MM.1S (cell line): ENCODE data around the gene CCL21.

ENCODE experiments used
- DNase-seq: peaks from one replicate; pipeline ENCODE4 v3.0.0-alpha.2; 2015
- H2AFZ ChIP-seq: fragments of 300-600 bp; sonication (generic); 2 replicates; pipeline ENCODE4 v1.6.0; 2016; ENCODE audit warnings: antibody characterized with exemption, low read length
- H3F3A ChIP-seq: fragments of 300-600 bp; sonication (generic); 2 replicates; pipeline ENCODE4 v1.6.1; 2016; ENCODE audit warnings: mild to moderate bottlenecking, antibody characterized with exemption, low read length, moderate library complexity, mixed read lengths; ENCODE audit not compliant: insufficient read depth
- H3K27ac ChIP-seq: fragments of 300-600 bp; sonication (generic); 2 replicates; pipeline ENCODE4 v1.5.1; 2016; ENCODE audit warnings: mild to moderate bottlenecking, low read length
- H3K27me3 ChIP-seq: fragments of 300-600 bp; sonication (generic); replicated peaks from 2 replicates; pipeline ENCODE4 v1.6.0; 2016; ENCODE audit warnings: low read length; ENCODE audit not compliant: insufficient read depth
- H3K36me3 ChIP-seq: fragments of 300-600 bp; sonication (generic); replicated peaks from 2 replicates; pipeline ENCODE4 v1.6.1; 2016; ENCODE audit warnings: mild to moderate bottlenecking, low read length, mixed read lengths; ENCODE audit not compliant: insufficient read depth
- H3K4me1 ChIP-seq: fragments of 300-600 bp; sonication (generic); 2 replicates; pipeline ENCODE4 v1.6.1; 2016; ENCODE audit warnings: low read length, mixed read lengths
- H3K4me2 ChIP-seq: fragments of 300-600 bp; sonication (generic); 2 replicates; pipeline ENCODE4 v1.6.0; 2016; ENCODE audit warnings: low read depth, low read length
- H3K4me3 ChIP-seq: fragments of 300-600 bp; sonication (generic); 2 replicates; pipeline ENCODE4 v1.5.1; 2016; ENCODE audit warnings: low read length, mixed read lengths
- H3K79me2 ChIP-seq: fragments of 300-600 bp; sonication (generic); 2 replicates; pipeline ENCODE4 v1.6.1; 2016; ENCODE audit warnings: mixed run types, low read length, mixed read lengths
- H3K9ac ChIP-seq: fragments of 300-600 bp; sonication (generic); 2 replicates; pipeline ENCODE4 v1.6.1; 2016; ENCODE audit warnings: low read length, mixed read lengths
- H3K9me2 ChIP-seq: fragments of 300-600 bp; sonication (generic); replicated peaks from 2 replicates; pipeline ENCODE4 v1.6.1; 2016; ENCODE audit warnings: mild to moderate bottlenecking, low read length, mixed read lengths; ENCODE audit not compliant: insufficient read depth
- H3K9me3 ChIP-seq: fragments of 300-600 bp; sonication (generic); replicated peaks from 2 replicates; pipeline ENCODE4 v1.6.1; 2016; ENCODE audit warnings: mild to moderate bottlenecking, low read length, mixed read lengths; ENCODE audit not compliant: insufficient read depth
- H4K20me1 ChIP-seq: fragments of 300-600 bp; sonication (generic); 2 replicates; pipeline ENCODE4 v1.6.1; 2016; ENCODE audit warnings: mild to moderate bottlenecking, low read length, moderate library complexity, mixed read lengths; ENCODE audit not compliant: insufficient read depth
- CTCF ChIP-seq: fragments of 300-600 bp; sonication (generic); IDR thresholded peaks from 2 replicates; pipeline ENCODE4 v1.5.1; 2016; ENCODE audit warnings: antibody characterized with exemption, low read length, mixed read lengths
- EZH2 ChIP-seq: fragments of 300-600 bp; sonication (generic); optimal IDR thresholded peaks from 2 replicates; pipeline ENCODE3; 2017; ENCODE audit warnings: low read depth, mild to moderate bottlenecking, antibody characterized with exemption, low read length, mixed read lengths
- EZH2phosphoT487 ChIP-seq: fragments of 300-600 bp; sonication (generic); IDR thresholded peaks from 2 replicates; pipeline ENCODE4 v1.6.1; 2018; ENCODE audit warnings: antibody characterized with exemption, low read length

Gene CCL21

GRCh38 chr9:34737677-34738260 lies 27.8 kb upstream of the CCL21 start:
- H3K9me3 ChIP-seq, result no peaks in the 10 kb centered on the region
- H3K9me2 ChIP-seq, result no peaks in the 10 kb centered on the region
- no peak overlapping the region for H3K4me3 ChIP-seq
- H3K27ac ChIP-seq, result no peak overlapping the region
- H4K20me1 ChIP-seq, result no peaks in the 10 kb centered on the region
- H3K4me2 ChIP-seq, result no peak overlapping the region
- H3K27me3 ChIP-seq, result no peaks in the 10 kb centered on the region
- no peak overlapping the region for H2AFZ ChIP-seq
- no peak for DNase-seq
- no peak overlapping the region for H3K9ac ChIP-seq
- no peaks in the 10 kb centered on the region for H3F3A ChIP-seq
- no peaks in the 10 kb centered on the region for H3K79me2 ChIP-seq
- no peaks in the 10 kb centered on the region for H3K4me1 ChIP-seq
- H3K36me3 ChIP-seq, result no peaks in the 10 kb centered on the region
- no peak for TF ChIP-seq EZH2phosphoT487
- no peak for TF ChIP-seq CTCF
- TF ChIP-seq EZH2, result no peak

DNA sequence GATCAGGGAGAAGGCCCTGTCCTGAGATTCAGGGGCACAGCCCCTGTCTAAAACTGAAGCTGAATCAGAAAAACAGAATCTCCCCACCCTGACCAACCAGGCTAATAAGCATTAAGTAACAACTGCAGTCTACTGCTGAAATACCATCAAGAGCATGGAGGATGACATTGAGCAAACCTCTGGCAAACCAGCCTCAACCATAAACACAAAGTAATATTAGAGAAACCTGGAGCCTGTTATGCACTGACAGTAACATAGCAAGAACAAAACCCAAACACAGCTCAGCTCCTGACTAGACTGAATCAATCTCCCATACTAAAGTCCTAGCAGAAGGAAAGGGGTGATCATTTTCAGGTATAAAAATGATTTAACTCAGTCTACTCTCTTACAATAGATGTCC lies 24.8 kb upstream of the CCL21 start:
- TF ChIP-seq EZH2phosphoT487 (no peak), CTCF (no peak), EZH2 (no peak)
- Histone ChIP-seq H4K20me1 (no peaks in the 10 kb centered on the region), H3K4me3 (no peak overlapping the region), H3K79me2 (no peaks in the 10 kb centered on the region), H3K9me2 (no peaks in the 10 kb centered on the region), H3K9me3 (no peaks in the 10 kb centered on the region), H3K36me3 (no peaks in the 10 kb centered on the region), H3F3A (no peaks in the 10 kb centered on the region), H3K27me3 (no peaks in the 10 kb centered on the region), H2AFZ (no peak overlapping the region), H3K4me2 (no peak overlapping the region), H3K4me1 (no peaks in the 10 kb centered on the region), H3K27ac (no peak overlapping the region), H3K9ac (no peak overlapping the region)
- no peak for DNase-seq

DNA sequence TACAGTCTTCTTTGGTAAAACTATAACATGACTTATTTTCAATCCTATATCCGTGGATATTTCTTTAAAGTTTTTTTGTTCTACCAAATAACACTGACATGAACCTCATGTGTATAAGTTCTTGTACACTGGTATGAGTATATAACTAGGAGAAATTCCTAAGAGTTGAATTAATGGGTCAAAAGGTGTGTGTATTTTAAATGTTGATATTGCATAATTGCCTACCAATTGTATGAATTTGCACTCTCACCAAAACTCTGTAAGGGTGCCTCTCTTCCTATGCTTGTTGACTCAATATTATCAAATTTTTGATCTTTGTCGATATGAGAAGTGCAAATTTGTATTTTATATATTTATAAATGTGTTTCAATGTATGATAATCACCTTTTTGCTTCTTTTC lies 22.9 kb upstream of the CCL21 start:
- Histone ChIP-seq H3K79me2 (no peaks in the 10 kb centered on the region), H3F3A (no peaks in the 10 kb centered on the region), H4K20me1 (no peaks in the 10 kb centered on the region), H3K9me2 (no peaks in the 10 kb centered on the region), H3K4me2 (no peak overlapping the region), H3K9me3 (no peaks in the 10 kb centered on the region), H3K36me3 (no peaks in the 10 kb centered on the region), H3K27ac (no peak overlapping the region), H3K4me1 (no peaks in the 10 kb centered on the region), H3K27me3 (no peaks in the 10 kb centered on the region), H3K4me3 (no peak overlapping the region), H3K9ac (no peak overlapping the region), H2AFZ (no peak overlapping the region)
- no peak for TF ChIP-seq EZH2phosphoT487
- TF ChIP-seq EZH2, result no peak
- TF ChIP-seq CTCF, result no peak
- DNase-seq, result no peak
